ENCODE data around the gene CCBE1.

CCBE1 gene

GRCh38 chr18:59730896-59731295, 33.7 kb upstream of the CCBE1 start:
- H3K4me3 ChIP-seq (ENCODE audit: insufficient read depth, low read depth, low read length, poor library complexity, severe bottlenecking): no peak overlapping the region
- no peaks in the 10 kb centered on the region for H3K27me3 ChIP-seq (replicated peaks; ENCODE audit: control insufficient read depth, insufficient read depth, low read length, poor library complexity, severe bottlenecking)
- no peaks in the 10 kb centered on the region for H3K9me3 ChIP-seq (ENCODE audit: control insufficient read depth, low read length)
- no peak for DNase-seq
- H3K4me1 ChIP-seq (ENCODE audit: control insufficient read depth, insufficient read depth, low read length, poor library complexity, severe bottlenecking): no peaks in the 10 kb centered on the region
- no peak overlapping the region for H3K27ac ChIP-seq (ENCODE audit: insufficient read depth, low read length, poor library complexity, severe bottlenecking)
- H3K36me3 ChIP-seq (ENCODE audit: control insufficient read depth, insufficient read depth, low read length): no peaks in the 10 kb centered on the region

- DNase-seq: no peak
- no peaks in the 10 kb centered on the region for H3K4me1 ChIP-seq (ENCODE audit: control insufficient read depth, insufficient read depth, low read length, poor library complexity, severe bottlenecking)
- H3K27ac ChIP-seq (ENCODE audit: insufficient read depth, low read length, poor library complexity, severe bottlenecking): no peak overlapping the region
- no peaks in the 10 kb centered on the region for H3K36me3 ChIP-seq (ENCODE audit: control insufficient read depth, insufficient read depth, low read length)
- H3K9me3 ChIP-seq (ENCODE audit: control insufficient read depth, low read length): no peaks in the 10 kb centered on the region
- H3K27me3 ChIP-seq (replicated peaks; ENCODE audit: control insufficient read depth, insufficient read depth, low read length, poor library complexity, severe bottlenecking): no peaks in the 10 kb centered on the region
- no peak overlapping the region for H3K4me3 ChIP-seq (ENCODE audit: insufficient read depth, low read depth, low read length, poor library complexity, severe bottlenecking)
Measured at GRCh38 chr18:59729781-59730180, 32.6 kb upstream of the CCBE1 start.

GRCh38 chr18:59728816-59729215, 31.6 kb upstream of the CCBE1 start:
- Histone ChIP-seq H3K27me3 (replicated peaks; ENCODE audit: control insufficient read depth, insufficient read depth, low read length, poor library complexity, severe bottlenecking) (no peaks in the 10 kb centered on the region), H3K4me1 (ENCODE audit: control insufficient read depth, insufficient read depth, low read length, poor library complexity, severe bottlenecking) (no peaks in the 10 kb centered on the region), H3K4me3 (ENCODE audit: insufficient read depth, low read depth, low read length, poor library complexity, severe bottlenecking) (no peak overlapping the region), H3K9me3 (ENCODE audit: control insufficient read depth, low read length) (no peaks in the 10 kb centered on the region), H3K36me3 (ENCODE audit: control insufficient read depth, insufficient read depth, low read length) (no peaks in the 10 kb centered on the region), H3K27ac (ENCODE audit: insufficient read depth, low read length, poor library complexity, severe bottlenecking) (no peak overlapping the region)
- no peak for DNase-seq

GRCh38 chr18:59725142-59725541, 27.9 kb upstream of the CCBE1 start:
- no peak for DNase-seq
- H3K4me1 ChIP-seq (ENCODE audit: control insufficient read depth, insufficient read depth, low read length, poor library complexity, severe bottlenecking): no peaks in the 10 kb centered on the region
- H3K36me3 ChIP-seq (ENCODE audit: control insufficient read depth, insufficient read depth, low read length): no peaks in the 10 kb centered on the region
- no peaks in the 10 kb centered on the region for H3K9me3 ChIP-seq (ENCODE audit: control insufficient read depth, low read length)
- no peaks in the 10 kb centered on the region for H3K27me3 ChIP-seq (replicated peaks; ENCODE audit: control insufficient read depth, insufficient read depth, low read length, poor library complexity, severe bottlenecking)
- H3K4me3 ChIP-seq (ENCODE audit: insufficient read depth, low read depth, low read length, poor library complexity, severe bottlenecking): no peak overlapping the region
- no peak overlapping the region for H3K27ac ChIP-seq (ENCODE audit: insufficient read depth, low read length, poor library complexity, severe bottlenecking)

- Histone ChIP-seq H3K27me3 (replicated peaks; ENCODE audit: control insufficient read depth, insufficient read depth, low read length, poor library complexity, severe bottlenecking) (no peaks in the 10 kb centered on the region), H3K4me1 (ENCODE audit: control insufficient read depth, insufficient read depth, low read length, poor library complexity, severe bottlenecking) (no peaks in the 10 kb centered on the region), H3K36me3 (ENCODE audit: control insufficient read depth, insufficient read depth, low read length) (no peaks in the 10 kb centered on the region), H3K27ac (ENCODE audit: insufficient read depth, low read length, poor library complexity, severe bottlenecking) (no peak overlapping the region), H3K9me3 (ENCODE audit: control insufficient read depth, low read length) (no peaks in the 10 kb centered on the region), H3K4me3 (ENCODE audit: insufficient read depth, low read depth, low read length, poor library complexity, severe bottlenecking) (no peak overlapping the region)
- DNase-seq: no peak
Measured at GRCh38 chr18:59724103-59724502, 26.9 kb upstream of the CCBE1 start.

GRCh38 chr18:59721931-59722330, 24.7 kb upstream of the CCBE1 start:
- Histone ChIP-seq H3K9me3 (ENCODE audit: control insufficient read depth, low read length) (no peaks in the 10 kb centered on the region), H3K27ac (ENCODE audit: insufficient read depth, low read length, poor library complexity, severe bottlenecking) (no peak overlapping the region), H3K4me3 (ENCODE audit: insufficient read depth, low read depth, low read length, poor library complexity, severe bottlenecking) (no peak overlapping the region), H3K27me3 (replicated peaks; ENCODE audit: control insufficient read depth, insufficient read depth, low read length, poor library complexity, severe bottlenecking) (no peaks in the 10 kb centered on the region), H3K4me1 (ENCODE audit: control insufficient read depth, insufficient read depth, low read length, poor library complexity, severe bottlenecking) (no peaks in the 10 kb centered on the region), H3K36me3 (ENCODE audit: control insufficient read depth, insufficient read depth, low read length) (no peaks in the 10 kb centered on the region)
- no peak for DNase-seq

- Histone ChIP-seq H3K4me3 (ENCODE audit: insufficient read depth, low read depth, low read length, poor library complexity, severe bottlenecking) (no peak overlapping the region), H3K27ac (ENCODE audit: insufficient read depth, low read length, poor library complexity, severe bottlenecking) (no peak overlapping the region), H3K27me3 (replicated peaks; ENCODE audit: control insufficient read depth, insufficient read depth, low read length, poor library complexity, severe bottlenecking) (no peaks in the 10 kb centered on the region), H3K4me1 (ENCODE audit: control insufficient read depth, insufficient read depth, low read length, poor library complexity, severe bottlenecking) (no peaks in the 10 kb centered on the region), H3K36me3 (ENCODE audit: control insufficient read depth, insufficient read depth, low read length) (no peaks in the 10 kb centered on the region), H3K9me3 (ENCODE audit: control insufficient read depth, low read length) (no peaks in the 10 kb centered on the region)
- DNase-seq: no peak
Measured at GRCh38 chr18:59721211-59721610, 24.0 kb upstream of the CCBE1 start.

GRCh38 chr18:59719544-59720181, 22.4 kb upstream of the CCBE1 start:
- Histone ChIP-seq H3K4me3 (ENCODE audit: insufficient read depth, low read depth, low read length, poor library complexity, severe bottlenecking) (no peak overlapping the region), H3K27ac (ENCODE audit: insufficient read depth, low read length, poor library complexity, severe bottlenecking) (no peak overlapping the region), H3K9me3 (ENCODE audit: control insufficient read depth, low read length) (no peaks in the 10 kb centered on the region), H3K36me3 (ENCODE audit: control insufficient read depth, insufficient read depth, low read length) (no peaks in the 10 kb centered on the region), H3K27me3 (replicated peaks; ENCODE audit: control insufficient read depth, insufficient read depth, low read length, poor library complexity, severe bottlenecking) (no peaks in the 10 kb centered on the region), H3K4me1 (ENCODE audit: control insufficient read depth, insufficient read depth, low read length, poor library complexity, severe bottlenecking) (no peaks in the 10 kb centered on the region)
- no peak for DNase-seq

GRCh38 chr18:59718464-59719157, 21.4 kb upstream of the CCBE1 start:
- H3K27ac ChIP-seq (ENCODE audit: insufficient read depth, low read length, poor library complexity, severe bottlenecking): no peak overlapping the region
- no peaks in the 10 kb centered on the region for H3K9me3 ChIP-seq (ENCODE audit: control insufficient read depth, low read length)
- no peaks in the 10 kb centered on the region for H3K27me3 ChIP-seq (replicated peaks; ENCODE audit: control insufficient read depth, insufficient read depth, low read length, poor library complexity, severe bottlenecking)
- no peaks in the 10 kb centered on the region for H3K36me3 ChIP-seq (ENCODE audit: control insufficient read depth, insufficient read depth, low read length)
- no peak overlapping the region for H3K4me3 ChIP-seq (ENCODE audit: insufficient read depth, low read depth, low read length, poor library complexity, severe bottlenecking)
- DNase-seq: no peak
- no peaks in the 10 kb centered on the region for H3K4me1 ChIP-seq (ENCODE audit: control insufficient read depth, insufficient read depth, low read length, poor library complexity, severe bottlenecking)

- Histone ChIP-seq H3K4me1 (ENCODE audit: control insufficient read depth, insufficient read depth, low read length, poor library complexity, severe bottlenecking) (no peaks in the 10 kb centered on the region), H3K9me3 (ENCODE audit: control insufficient read depth, low read length) (no peaks in the 10 kb centered on the region), H3K4me3 (ENCODE audit: insufficient read depth, low read depth, low read length, poor library complexity, severe bottlenecking) (no peak overlapping the region), H3K36me3 (ENCODE audit: control insufficient read depth, insufficient read depth, low read length) (no peaks in the 10 kb centered on the region), H3K27ac (ENCODE audit: insufficient read depth, low read length, poor library complexity, severe bottlenecking) (no peak overlapping the region), H3K27me3 (replicated peaks; ENCODE audit: control insufficient read depth, insufficient read depth, low read length, poor library complexity, severe bottlenecking) (no peaks in the 10 kb centered on the region)
- DNase-seq: no peak
Measured at GRCh38 chr18:59718108-59718463, 20.9 kb upstream of the CCBE1 start.
